ENCODE results near the gene STKLD1.
"Not testable (repeated sequence)": the region's sequence is repeated elsewhere in the genome, so short reads cannot be mapped to it uniquely, and the experiment has no call there.

Gene STKLD1

GRCh38 chr9:133443982-133444381 lies 67.8 kb downstream of the STKLD1 start:
- no peak for DNase-seq (ENCODE audit: low read depth)

DNA sequence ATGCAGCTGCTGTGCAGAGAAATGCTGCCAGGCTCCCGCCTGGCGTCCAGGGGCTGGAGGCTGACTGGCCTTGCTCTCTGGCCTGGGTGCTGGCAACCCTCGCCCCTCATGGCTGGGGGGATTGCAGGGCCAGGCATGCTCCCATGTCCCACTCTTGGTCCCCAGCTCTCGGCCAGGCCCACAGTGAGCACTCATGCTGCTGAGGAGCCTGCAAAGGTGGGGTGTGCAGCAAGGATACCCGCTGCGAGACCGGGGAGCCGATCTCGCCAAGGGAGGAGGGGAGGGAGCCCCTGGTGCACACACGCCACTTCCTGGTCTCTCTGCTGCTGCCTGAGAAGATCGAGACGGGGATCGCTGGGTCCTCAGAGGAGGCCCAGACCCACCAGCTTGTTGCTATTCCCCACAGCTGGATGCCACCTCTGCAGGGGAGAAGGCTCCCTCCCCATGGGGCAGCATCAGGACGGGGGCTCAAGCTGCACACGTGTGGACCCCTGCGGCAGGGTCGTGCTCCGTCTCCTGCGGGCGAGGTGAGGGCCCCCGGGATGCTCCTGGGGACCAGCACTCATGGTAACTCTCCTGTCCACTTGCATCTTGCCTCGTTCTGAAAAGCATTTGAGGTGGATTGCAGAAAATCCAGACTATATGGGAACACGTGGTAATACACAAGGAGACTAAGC lies 69.3 kb downstream of the STKLD1 start:
- DNase-seq (ENCODE audit: low read depth): no peak

DNA sequence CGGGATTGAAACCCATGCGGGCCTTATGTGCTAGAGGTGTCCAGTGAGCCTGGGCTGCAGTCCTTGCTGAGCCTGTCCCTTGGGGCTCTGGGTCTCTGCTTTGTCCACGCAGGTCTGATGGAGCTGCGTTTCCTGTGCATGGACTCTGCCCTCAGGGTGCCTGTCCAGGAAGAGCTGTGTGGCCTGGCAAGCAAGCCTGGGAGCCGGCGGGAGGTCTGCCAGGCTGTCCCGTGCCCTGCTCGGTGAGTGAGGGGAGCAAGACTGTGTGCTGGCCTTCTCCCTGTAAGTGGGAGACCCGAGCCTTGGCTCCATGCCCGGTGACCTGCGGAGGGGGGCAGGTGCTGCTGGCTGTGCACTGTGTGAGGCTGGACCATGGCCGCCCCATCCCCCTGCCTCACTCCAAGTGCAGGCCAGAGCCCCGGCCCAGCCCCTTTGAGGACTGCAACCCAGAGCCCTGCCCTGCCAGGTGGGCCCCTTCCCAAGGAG lies 72.4 kb downstream of the STKLD1 start:
- no peak for DNase-seq (ENCODE audit: low read depth)

DNA sequence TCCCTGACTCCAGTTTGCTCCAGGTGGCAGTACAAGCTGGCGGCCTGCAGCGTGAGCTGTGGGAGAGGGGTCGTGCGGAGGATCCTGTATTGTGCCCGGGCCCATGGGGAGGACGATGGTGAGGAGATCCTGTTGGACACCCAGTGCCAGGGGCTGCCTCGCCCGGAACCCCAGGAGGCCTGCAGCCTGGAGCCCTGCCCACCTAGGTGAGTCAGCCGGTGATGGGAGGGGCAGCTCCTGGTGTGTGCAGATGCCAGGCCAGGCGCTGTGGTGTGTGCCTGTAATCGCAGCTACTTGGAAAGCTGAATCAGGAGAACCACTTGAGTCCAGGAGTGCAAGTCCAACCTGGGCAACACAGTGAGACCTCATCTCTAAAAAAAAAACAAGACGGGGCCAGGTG lies 73.6 kb downstream of the STKLD1 start:
- no peak for DNase-seq (ENCODE audit: low read depth)

DNA sequence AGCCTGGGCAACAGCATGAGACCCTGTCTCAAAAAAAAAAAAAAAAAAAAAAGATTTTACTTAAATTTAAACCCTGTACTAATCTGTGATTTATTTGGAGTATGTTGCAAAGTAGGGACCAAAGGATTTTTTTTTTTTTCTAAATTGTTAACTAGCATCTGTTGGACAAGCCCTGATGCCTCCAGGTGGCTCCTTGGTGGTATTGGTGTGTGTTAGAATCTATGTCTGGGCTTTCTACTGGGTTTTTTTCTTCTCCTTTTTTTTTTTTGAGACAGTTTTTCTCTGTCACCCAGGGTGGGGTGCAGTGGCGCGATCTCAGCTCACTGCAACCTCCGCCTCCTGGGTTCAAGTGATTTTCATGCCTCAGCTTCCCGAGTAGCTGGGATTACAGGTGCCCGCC lies 75.7 kb downstream of the STKLD1 start:
- not testable (repeated sequence) for DNase-seq (ENCODE audit: low read depth)

DNA sequence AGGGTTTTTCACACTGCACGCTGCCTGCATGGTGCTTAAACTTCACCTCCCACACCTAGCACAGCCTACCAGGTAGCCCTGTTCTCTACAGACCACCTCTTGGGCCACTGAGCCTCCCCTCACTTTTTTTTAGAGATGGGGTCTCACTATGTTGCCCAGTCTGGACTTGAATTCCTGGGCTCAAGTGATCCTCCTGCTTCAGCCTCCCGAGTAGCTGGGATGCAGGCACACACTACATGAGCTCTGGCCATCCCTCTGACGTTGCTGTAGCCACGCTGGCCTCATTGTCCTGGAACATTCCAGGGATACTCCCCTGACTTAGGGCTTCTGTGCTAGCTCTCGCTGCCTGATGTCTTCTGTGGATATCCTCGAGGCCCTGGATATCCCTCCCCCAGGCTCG lies 76.4 kb downstream of the STKLD1 start:
- DNase-seq (ENCODE audit: low read depth): no peak

DNA sequence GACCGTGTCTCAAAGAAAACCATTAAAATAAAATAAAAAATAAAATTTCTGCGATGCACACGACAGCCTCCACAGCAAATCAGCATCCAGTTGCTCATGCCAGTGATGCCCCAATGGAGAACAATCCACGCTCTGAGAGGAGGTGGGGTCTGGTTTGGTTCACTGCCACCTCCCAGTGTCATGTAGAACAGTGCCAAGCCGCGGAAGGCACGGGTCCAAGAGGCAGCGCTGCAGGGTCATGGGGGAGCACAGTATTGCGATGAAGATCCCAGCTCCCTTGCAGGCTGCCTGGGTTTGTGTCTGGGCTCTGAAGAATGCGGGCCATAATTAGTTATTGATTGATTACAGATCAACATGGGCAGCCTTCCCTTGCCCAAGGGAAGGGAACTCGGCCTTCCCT lies 77.5 kb downstream of the STKLD1 start:
- DNase-seq (ENCODE audit: low read depth): no peak

- DNase-seq (ENCODE audit: low read depth): no peak
These were observed 78.2 kb downstream of the STKLD1 start for GRCh38 chr9:133454325-133454724.

- no peak for DNase-seq (ENCODE audit: low read depth)
These were observed 78.9 kb downstream of the STKLD1 start for GRCh38 chr9:133454943-133455673.
